ENCODE measurements around the gene TMEM143. TPM values are rescaled to one million over a fixed set of nuclear protein-coding genes. Genes with fewer than 3 reads are reported as not detected.

The TMEM143 gene
- total RNA-seq, 4 donors from 2014 or later, result 2.8 to 13.1 (median 6.6) TPM

DNA sequence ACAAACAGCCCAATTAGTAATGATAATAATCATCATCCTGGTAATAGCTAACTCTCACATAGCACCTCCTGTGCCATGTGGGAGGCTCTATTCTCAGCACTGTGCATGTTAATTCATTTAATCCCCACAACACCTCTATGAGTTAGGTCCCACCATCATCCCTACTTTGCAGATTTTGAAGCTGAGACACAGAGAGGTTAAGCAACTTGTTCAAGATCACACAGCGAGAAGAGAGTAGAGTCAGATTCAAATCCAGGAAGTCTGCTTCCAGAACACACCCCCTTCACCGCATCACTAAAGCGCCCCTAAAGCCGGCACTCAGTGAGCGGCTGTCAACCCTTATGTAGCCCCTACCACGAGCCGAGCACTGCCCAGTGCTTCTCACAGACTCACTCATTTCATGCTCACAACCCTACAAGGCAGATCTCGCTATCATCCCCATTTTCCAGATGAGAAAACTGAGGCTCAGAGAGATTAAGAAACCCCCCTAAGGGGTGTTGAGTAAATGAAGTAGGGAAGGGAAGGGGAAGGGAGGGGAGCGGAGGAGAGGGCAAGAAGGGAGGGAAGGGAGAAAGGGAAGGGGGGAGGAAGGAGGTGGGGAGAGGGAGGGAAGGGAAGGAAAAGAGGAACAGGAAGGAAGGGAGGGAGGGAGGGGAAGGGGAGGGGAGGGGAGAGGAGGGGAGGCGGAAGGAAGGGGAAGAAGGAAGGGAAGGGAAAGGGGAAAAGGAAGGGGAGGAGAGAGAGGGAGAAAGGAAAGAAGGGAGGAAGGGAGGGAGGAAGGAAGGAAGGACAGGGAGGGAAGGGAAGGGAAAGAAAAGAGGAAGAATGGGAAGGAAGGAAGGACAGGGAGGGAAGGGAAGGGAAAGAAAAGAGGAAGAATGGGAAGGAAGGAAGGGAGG lies 22.0 kb downstream of the TMEM143 start:
- Histone ChIP-seq H3K4me3 (no peak overlapping the region), H3K36me3 (peaks cover 0 to 45% of the 10 kb centered on the region in 2 donors), H3K27me3 (no peaks in the 10 kb centered on the region), H3K9me3 (no peaks in the 10 kb centered on the region), H3K4me1 (no peaks in the 10 kb centered on the region), H3K27ac (no peak overlapping the region)
- 82 to 100% methylated on average over 1 to 4 of the region's 10 CpGs for WGBS, 2 donors (ENCODE audit: low coverage in 1 of 2)
- ATAC-seq, result no peak
- TF ChIP-seq POLR2A (IDR thresholded peaks at IDR 0.05), result no peak
- no peak for TF ChIP-seq EP300 (IDR thresholded peaks at IDR 0.05)
- TF ChIP-seq, protein P1, sequence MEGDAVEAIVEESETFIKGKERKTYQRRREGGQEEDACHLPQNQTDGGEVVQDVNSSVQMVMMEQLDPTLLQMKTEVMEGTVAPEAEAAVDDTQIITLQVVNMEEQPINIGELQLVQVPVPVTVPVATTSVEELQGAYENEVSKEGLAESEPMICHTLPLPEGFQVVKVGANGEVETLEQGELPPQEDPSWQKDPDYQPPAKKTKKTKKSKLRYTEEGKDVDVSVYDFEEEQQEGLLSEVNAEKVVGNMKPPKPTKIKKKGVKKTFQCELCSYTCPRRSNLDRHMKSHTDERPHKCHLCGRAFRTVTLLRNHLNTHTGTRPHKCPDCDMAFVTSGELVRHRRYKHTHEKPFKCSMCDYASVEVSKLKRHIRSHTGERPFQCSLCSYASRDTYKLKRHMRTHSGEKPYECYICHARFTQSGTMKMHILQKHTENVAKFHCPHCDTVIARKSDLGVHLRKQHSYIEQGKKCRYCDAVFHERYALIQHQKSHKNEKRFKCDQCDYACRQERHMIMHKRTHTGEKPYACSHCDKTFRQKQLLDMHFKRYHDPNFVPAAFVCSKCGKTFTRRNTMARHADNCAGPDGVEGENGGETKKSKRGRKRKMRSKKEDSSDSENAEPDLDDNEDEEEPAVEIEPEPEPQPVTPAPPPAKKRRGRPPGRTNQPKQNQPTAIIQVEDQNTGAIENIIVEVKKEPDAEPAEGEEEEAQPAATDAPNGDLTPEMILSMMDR (IDR thresholded peaks at IDR 0.05), result no peak
- no peak for TF ChIP-seq POLR2AphosphoS5 (IDR thresholded peaks at IDR 0.05)

DNA sequence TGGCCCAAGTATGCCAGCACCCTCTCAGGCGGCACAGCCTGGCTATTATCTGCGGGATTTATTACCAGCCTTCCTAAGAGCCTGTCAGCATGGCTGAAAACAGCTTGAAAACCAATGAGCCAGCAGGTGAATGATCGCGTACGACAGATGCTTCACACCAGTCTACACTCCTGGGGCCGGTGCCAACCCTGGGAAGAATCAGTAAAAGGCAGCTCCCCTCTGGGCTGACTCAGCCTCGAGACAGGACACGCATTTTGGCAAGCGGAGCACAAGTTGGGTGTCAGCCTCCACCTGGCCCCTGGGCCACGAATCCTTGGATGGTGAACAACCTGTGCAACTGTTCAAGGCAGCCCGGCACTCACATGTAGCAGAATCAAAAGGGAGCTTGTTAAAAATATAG lies 22.7 kb downstream of the TMEM143 start:
- 80% methylated on average over 1 of the region's 11 CpGs; no CpG with 5 or more reads in 1 of the 2 donors for WGBS, 2 donors (ENCODE audit: low coverage in 1 of 2)
- H3K4me1 ChIP-seq, result no peaks in the 10 kb centered on the region
- peaks cover 0 to 45% of the 10 kb centered on the region in 2 donors for H3K36me3 ChIP-seq
- no peaks in the 10 kb centered on the region for H3K9me3 ChIP-seq
- no peak for ATAC-seq
- H3K27me3 ChIP-seq, result no peaks in the 10 kb centered on the region
- no peak overlapping the region for H3K27ac ChIP-seq
- TF ChIP-seq POLR2A (IDR thresholded peaks at IDR 0.05) (no peak), POLR2AphosphoS5 (IDR thresholded peaks at IDR 0.05) (no peak)
- H3K4me3 ChIP-seq, result no peak overlapping the region

- Histone ChIP-seq H3K4me1 (peaks cover 0 to 5% (median 0%) of the 10 kb centered on the region in 3 donors), H3K27ac (no peak overlapping the region), H3K4me3 (no peak overlapping the region), H3K9me3 (no peaks in the 10 kb centered on the region), H3K27me3 (no peaks in the 10 kb centered on the region), H3K36me3 (peaks cover 0 to 38% of the 10 kb centered on the region in 2 donors)
- 91 to 94% methylated on average over 7 to 9 of the region's 14 CpGs for WGBS, 2 donors (ENCODE audit: low coverage in 1 of 2)
- TF ChIP-seq POLR2A (IDR thresholded peaks at IDR 0.05) (no peak), POLR2AphosphoS5 (IDR thresholded peaks at IDR 0.05) (no peak)
- no peak for ATAC-seq
Observed at GRCh38 chr19:48338802-48339503, 24.8 kb downstream of the TMEM143 start.

DNA sequence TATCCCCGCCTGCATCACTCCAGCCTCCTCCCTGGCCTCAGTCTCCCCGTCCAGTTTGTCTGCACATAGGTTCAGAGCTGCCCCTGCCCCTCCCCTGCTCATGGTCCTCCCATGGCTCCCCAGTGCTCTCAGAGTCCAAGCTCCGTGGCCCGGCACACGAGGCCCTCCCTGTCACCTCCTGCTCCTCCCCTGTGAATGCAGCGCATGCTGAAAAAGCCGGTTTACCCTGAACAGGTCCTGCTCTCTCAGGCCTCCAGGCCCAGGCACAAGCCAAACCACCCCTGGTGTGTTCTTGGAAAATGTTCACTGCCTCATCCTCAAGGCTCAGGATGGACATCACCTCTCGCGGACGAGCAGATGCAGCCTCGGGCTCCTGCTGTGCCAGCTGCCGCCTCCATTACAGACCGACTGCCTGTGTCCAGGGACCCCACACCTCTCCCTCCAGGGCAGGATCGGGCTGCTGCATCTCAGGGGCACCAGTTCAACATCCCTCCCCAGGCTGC lies 25.4 kb downstream of the TMEM143 start:
- TF ChIP-seq POLR2A (IDR thresholded peaks at IDR 0.05), result no peak
- no peak for ATAC-seq
- peaks cover 0 to 11% (median 3%) of the 10 kb centered on the region in 3 donors for H3K4me1 ChIP-seq
- H3K4me3 ChIP-seq, result no peak overlapping the region
- H3K27ac ChIP-seq, result no peak overlapping the region
- H3K36me3 ChIP-seq, result peaks cover 0 to 36% of the 10 kb centered on the region in 2 donors
- WGBS, 2 donors (ENCODE audit: low coverage in 1 of 2), result 100% methylated on average over 2 to 3 of the region's 14 CpGs
- no peaks in the 10 kb centered on the region for H3K27me3 ChIP-seq
- no peaks in the 10 kb centered on the region for H3K9me3 ChIP-seq

DNA sequence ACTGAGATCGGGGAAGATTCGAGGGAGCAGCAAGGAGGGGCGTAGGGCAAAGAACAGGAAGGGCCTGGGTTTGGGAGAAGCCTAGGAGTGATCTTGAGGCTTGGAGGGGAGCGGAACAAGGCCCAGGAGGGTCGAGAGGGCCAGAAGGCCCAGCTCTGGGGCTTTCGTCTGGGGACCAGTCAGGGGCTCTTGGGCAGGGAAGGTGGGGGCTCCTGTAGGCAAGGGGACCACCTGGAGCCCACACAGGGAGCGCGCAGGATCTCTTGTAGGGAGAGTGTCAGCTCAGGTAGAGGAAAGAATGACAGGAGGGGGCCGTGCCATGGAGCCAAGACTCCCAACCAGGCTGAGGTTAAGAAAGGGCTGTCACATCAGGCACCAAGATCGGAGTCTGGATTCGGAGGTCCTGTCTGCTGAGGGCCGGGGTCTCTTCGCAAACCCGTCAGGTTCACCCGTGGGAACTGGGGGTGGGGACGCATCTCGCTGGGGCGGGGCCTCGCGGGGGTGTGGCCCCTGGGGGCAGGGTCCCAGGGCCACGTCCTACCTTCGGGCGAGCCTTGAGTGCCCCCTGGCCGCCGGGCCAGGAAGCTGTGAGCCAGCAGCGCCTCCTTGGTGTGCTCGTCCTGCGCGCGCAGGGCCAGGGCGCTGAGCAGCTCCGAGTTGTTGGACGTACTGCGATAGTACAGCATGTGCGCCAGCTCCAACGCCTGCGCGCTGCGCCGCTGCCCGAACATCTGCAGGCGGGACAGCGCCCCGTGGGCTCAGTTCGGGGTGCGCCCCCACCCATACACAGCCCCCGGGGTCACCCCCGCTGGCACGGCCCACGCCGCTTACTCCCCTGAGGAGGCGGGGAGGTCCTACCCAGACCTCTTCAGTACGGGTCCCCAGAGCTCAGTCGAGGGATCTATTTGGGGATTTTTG lies 30.0 kb downstream of the TMEM143 start:
- Histone ChIP-seq H3K9me3 (no peaks in the 10 kb centered on the region), H3K27me3 (no peaks in the 10 kb centered on the region), H3K36me3 (peaks cover 0 to 33% of the 10 kb centered on the region in 2 donors), H3K4me1 (peaks cover 0 to 52% (median 16%) of the 10 kb centered on the region in 3 donors), H3K27ac (peak overlapping the region; percentile 81 to 88 (median 86)), H3K4me3 (peak overlapping the region; percentile 25 to 44)
- peak; percentile 88 for ATAC-seq
- WGBS, 2 donors (ENCODE audit: low coverage in 1 of 2), result 2 to 34% methylated on average over 7 to 10 of the region's 54 CpGs
- TF ChIP-seq POLR2A (IDR thresholded peaks at IDR 0.05), result no peak
- TF ChIP-seq POLR2AphosphoS5 (IDR thresholded peaks at IDR 0.05), result peak; percentile 49
- TF ChIP-seq EP300 (IDR thresholded peaks at IDR 0.05), result no peak
- TF ChIP-seq, protein P1 (IDR thresholded peaks at IDR 0.05), result peak in 3 of 4 experiments; percentile 81 to 96 (median 86)
